GM18505 (cell line): ENCODE measurements around the gene ATXN1L.
"Not testable (repeated sequence)": the region's sequence is repeated elsewhere in the genome, so short reads cannot be mapped to it uniquely, and the experiment has no call there.

Experiments used
- ATAC-seq: cut with Tn5 transposase; IDR thresholded peaks from one replicate; pipeline ENCODE4 v1.9.1; 2021; ENCODE audit not compliant: unreplicated experiment
- POLR2A ChIP-seq: IDR thresholded peaks from 4 replicates; pipeline ENCODE4 v1.6.1; 2011; ENCODE audit warnings: borderline replicate concordance; ENCODE audit not compliant: insufficient read depth, insufficient read length; ENCODE audit errors: extremely low read depth

ATXN1L gene

GRCh38 chr16:71895679-71896365, 50.0 kb downstream of the ATXN1L start:
- ATAC-seq: peak; percentile 17

GRCh38 chr16:71896764-71897368, 51.1 kb downstream of the ATXN1L start:
- no peak for TF ChIP-seq POLR2A
- no peak for ATAC-seq

More at GRCh38 chr16:71895679-71896365, 50.0 kb downstream of the ATXN1L start:
- TF ChIP-seq POLR2A: no peak

GRCh38 chr16:71899171-71899570, 53.4 kb downstream of the ATXN1L start:
- no peak for TF ChIP-seq POLR2A

GRCh38 chr16:71902656-71903365, 57.0 kb downstream of the ATXN1L start:
- TF ChIP-seq POLR2A: no peak

More at GRCh38 chr16:71899171-71899570, 53.4 kb downstream of the ATXN1L start:
- ATAC-seq: no peak

GRCh38 chr16:71903608-71904007, 57.8 kb downstream of the ATXN1L start:
- TF ChIP-seq POLR2A: no peak
- no peak for ATAC-seq

More at GRCh38 chr16:71902656-71903365, 57.0 kb downstream of the ATXN1L start:
- no peak for ATAC-seq

- TF ChIP-seq POLR2A: no peak
- ATAC-seq: no peak
Observed at GRCh38 chr16:71904239-71904638, 58.5 kb downstream of the ATXN1L start.

GRCh38 chr16:71905765-71906164, 60.0 kb downstream of the ATXN1L start:
- not testable (repeated sequence) for ATAC-seq
